GM18526 (cell line): ENCODE results near the gene PPAT.
A peak's percentile ranks its signal among the peaks of the same experiment; 100 is the strongest.

Experiments
- POLR2A ChIP-seq: IDR thresholded peaks from 3 replicates; pipeline ENCODE4 v1.6.1; 2011; ENCODE audit not compliant: insufficient read length; ENCODE audit errors: extremely low read depth

PPAT gene

GRCh38 chr4:56408978-56409377, 26.4 kb downstream of the PPAT start:
- TF ChIP-seq POLR2A: no peak

GRCh38 chr4:56406151-56406550, 29.3 kb downstream of the PPAT start:
- TF ChIP-seq POLR2A: no peak

GRCh38 chr4:56405016-56405415, 30.4 kb downstream of the PPAT start:
- no peak for TF ChIP-seq POLR2A

- TF ChIP-seq POLR2A: no peak
Measured at GRCh38 chr4:56400560-56400959, 34.9 kb downstream of the PPAT start.

- TF ChIP-seq POLR2A: no peak
Measured at GRCh38 chr4:56391270-56391669, 44.1 kb downstream of the PPAT start.

GRCh38 chr4:56389558-56389957, 45.9 kb downstream of the PPAT start:
- TF ChIP-seq POLR2A: no peak

GRCh38 chr4:56388306-56388705, 47.1 kb downstream of the PPAT start:
- no peak for TF ChIP-seq POLR2A

GRCh38 chr4:56387023-56388001, 48.1 kb downstream of the PPAT start, which contains the start of gene AASDH:
Gene AASDH (minus strand): TSS chr4:56387491. CDS start chr4:56384299, 3,192 bp downstream.
- peak; percentile 94 for TF ChIP-seq POLR2A

GRCh38 chr4:56386091-56386490, 49.3 kb downstream of the PPAT start:
- TF ChIP-seq POLR2A: no peak

GRCh38 chr4:56375458-56375857, 60.0 kb downstream of the PPAT start:
- no peak for TF ChIP-seq POLR2A

GRCh38 chr4:56374956-56375355, 60.5 kb downstream of the PPAT start:
- TF ChIP-seq POLR2A: no peak

GRCh38 chr4:56372774-56373173, 62.6 kb downstream of the PPAT start:
- TF ChIP-seq POLR2A: no peak

- TF ChIP-seq POLR2A: no peak
Measured at GRCh38 chr4:56371426-56372220, 63.8 kb downstream of the PPAT start.

GRCh38 chr4:56370377-56370776, 65.0 kb downstream of the PPAT start:
- no peak for TF ChIP-seq POLR2A

GRCh38 chr4:56360071-56360470, 75.3 kb downstream of the PPAT start:
- TF ChIP-seq POLR2A: no peak

- no peak for TF ChIP-seq POLR2A
Measured at GRCh38 chr4:56356650-56357049, 78.8 kb downstream of the PPAT start.
